ENCODE results near the gene CFAP298. TPM values are rescaled to one million over a fixed set of nuclear protein-coding genes. Genes with fewer than 3 reads are reported as not detected.

The CFAP298 gene
- total and polyA plus RNA-seq, 2 of the 13 experiments (the other 11 are each of a cell fraction or from before 2014, with no cell fraction given) = 21.2 to 62.2 TPM

DNA sequence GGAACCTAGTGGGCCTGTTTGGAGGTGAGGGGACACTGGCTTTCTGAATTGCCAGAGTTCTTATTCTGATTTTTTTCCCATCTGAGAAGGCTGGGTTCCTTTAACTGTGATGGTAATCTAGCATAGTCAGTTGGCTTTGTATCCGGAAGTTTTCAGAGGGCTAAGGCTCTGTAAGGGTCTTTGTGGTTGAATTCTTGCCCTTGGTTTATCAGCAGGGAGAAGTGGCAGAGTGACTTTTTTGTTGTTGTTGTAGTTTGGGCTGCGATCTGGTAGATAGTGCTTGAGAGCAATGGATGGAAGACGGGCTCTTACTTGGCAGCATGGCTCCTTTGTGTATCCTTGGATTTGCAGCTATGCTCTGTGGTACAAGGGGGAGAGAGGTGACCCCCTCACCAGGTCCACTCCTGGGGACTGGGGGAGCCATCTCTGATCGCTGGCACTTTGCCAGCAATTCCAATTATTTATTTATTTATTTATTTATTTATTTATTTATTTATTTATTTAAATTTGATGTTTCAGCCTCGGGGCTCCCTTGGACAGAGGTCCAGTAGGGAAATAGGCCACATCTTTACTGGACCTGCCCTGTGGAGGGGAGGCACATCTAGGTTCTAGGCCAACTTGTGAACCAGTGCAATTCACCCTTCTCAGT is 45.3 kb downstream of the CFAP298 start:
- DNase-seq (ENCODE audit: low spot score) (no peak), ATAC-seq (no peak), FAIRE-seq (no peak)
- no peak for TF ChIP-seq ZEB1 (IDR thresholded peaks at IDR 0.05; ENCODE audit: insufficient replicate concordance, low read depth)
- no peak for TF ChIP-seq ZNF383 (CRISPR knock-in tag; IDR thresholded peaks at IDR 0.05; ENCODE audit: borderline replicate concordance)
- no peak for TF ChIP-seq ZNF761 (CRISPR knock-in tag; conservative IDR thresholded peaks at IDR 0.05)
- TF ChIP-seq LCORL (IDR thresholded peaks at IDR 0.05) = 0 out of 2 replicates have a peak, but pooled peaks have one; percentile 17
- TF ChIP-seq LCORL (CRISPR knock-in tag; IDR thresholded peaks at IDR 0.05) = no peak
- no peak for TF ChIP-seq ZNF75D (CRISPR knock-in tag; IDR thresholded peaks at IDR 0.05; ENCODE audit: borderline replicate concordance)
- TF ChIP-seq SMC3 (IDR thresholded peaks at IDR 0.05; ENCODE audit: low read length) = no peak
- no peak for TF ChIP-seq SMAD9 (CRISPR knock-in tag; IDR thresholded peaks at IDR 0.05)
- TF ChIP-seq, protein P1, sequence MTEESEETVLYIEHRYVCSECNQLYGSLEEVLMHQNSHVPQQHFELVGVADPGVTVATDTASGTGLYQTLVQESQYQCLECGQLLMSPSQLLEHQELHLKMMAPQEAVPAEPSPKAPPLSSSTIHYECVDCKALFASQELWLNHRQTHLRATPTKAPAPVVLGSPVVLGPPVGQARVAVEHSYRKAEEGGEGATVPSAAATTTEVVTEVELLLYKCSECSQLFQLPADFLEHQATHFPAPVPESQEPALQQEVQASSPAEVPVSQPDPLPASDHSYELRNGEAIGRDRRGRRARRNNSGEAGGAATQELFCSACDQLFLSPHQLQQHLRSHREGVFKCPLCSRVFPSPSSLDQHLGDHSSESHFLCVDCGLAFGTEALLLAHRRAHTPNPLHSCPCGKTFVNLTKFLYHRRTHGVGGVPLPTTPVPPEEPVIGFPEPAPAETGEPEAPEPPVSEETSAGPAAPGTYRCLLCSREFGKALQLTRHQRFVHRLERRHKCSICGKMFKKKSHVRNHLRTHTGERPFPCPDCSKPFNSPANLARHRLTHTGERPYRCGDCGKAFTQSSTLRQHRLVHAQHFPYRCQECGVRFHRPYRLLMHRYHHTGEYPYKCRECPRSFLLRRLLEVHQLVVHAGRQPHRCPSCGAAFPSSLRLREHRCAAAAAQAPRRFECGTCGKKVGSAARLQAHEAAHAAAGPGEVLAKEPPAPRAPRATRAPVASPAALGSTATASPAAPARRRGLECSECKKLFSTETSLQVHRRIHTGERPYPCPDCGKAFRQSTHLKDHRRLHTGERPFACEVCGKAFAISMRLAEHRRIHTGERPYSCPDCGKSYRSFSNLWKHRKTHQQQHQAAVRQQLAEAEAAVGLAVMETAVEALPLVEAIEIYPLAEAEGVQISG (CRISPR knock-in tag; IDR thresholded peaks at IDR 0.05) = no peak
- Histone ChIP-seq H2AFZ (ENCODE audit: low read length) (no peak overlapping the region), H3K9me3 (ENCODE audit: low read length) (peaks cover 8% of the 10 kb centered on the region; the same call in 1 of the 2 replicates), H3K4me2 (ENCODE audit: low read depth, low read length) (no peak overlapping the region), H4K20me1 (ENCODE audit: insufficient read depth, low read length) (no peaks in the 10 kb centered on the region), H3K27ac (ENCODE audit: extremely low read length, insufficient read depth, low read length) (no peak overlapping the region), H3K27me3 (ENCODE audit: control insufficient read depth in 1 of 2, insufficient read depth in 2 of 2, low read length in 2 of 2) (no peaks in the 10 kb centered on the region), H3K9ac (ENCODE audit: insufficient read depth, low read depth, low read length) (no peak overlapping the region), H3K4me3 (replicated peaks in 1 of 3; ENCODE audit: insufficient read depth in 1 of 3, low read depth in 2 of 3, low read length in 3 of 3) (no peak overlapping the region), H3K79me2 (ENCODE audit: insufficient read depth, low read length) (no peaks in the 10 kb centered on the region), H3K36me3 (replicated peaks in 1 of 2; ENCODE audit: control insufficient read depth in 1 of 2, insufficient read depth in 2 of 2, low read length in 2 of 2) (no peaks in the 10 kb centered on the region; a peak in 1 of 5 replicates), H3K4me1 (ENCODE audit: insufficient read depth, low read length) (peaks cover 35% of the 10 kb centered on the region)
- 83% methylated on average over 4 of the region's 5 CpGs for WGBS (ENCODE audit: low lambda C conversion rate)
- ChIA-PET POLR2A (no interaction called here), CTCF (ENCODE audit: low intra/inter-chr PET ratio, low total read pairs) (no interaction called here)
- in situ Hi-C loops (cut with HindIII; ENCODE audit: extremely low pct_ligation_motif_present, low pct_unique_long_range_greater_than_20kb) (no loop called here), intact Hi-C loops (cut with micrococcal nuclease; ENCODE audit: unreplicated experiment) (no loop called here)
- no TSS peak for BruUV-seq (replicated peaks)

Measured in HepG2 (cell line).